PC-9 (cell line): ENCODE results near the gene ZNF41.

ENCODE experiments used
- EZH2 ChIP-seq: fragments of 200-600 bp; sonication (generic); IDR thresholded peaks from 2 replicates; pipeline ENCODE4 v1.8.0; 2017; ENCODE audit warnings: antibody characterized with exemption, low read depth
- TF ChIP-seq, protein P1 (sequence below): fragments of 200-600 bp; sonication (generic); conservative IDR thresholded peaks from 2 replicates; pipeline ENCODE4 v1.6.1; 2017; ENCODE audit warnings: mixed run types, antibody characterized with exemption, mild to moderate bottlenecking, moderate library complexity

- TF ChIP-seq, protein P1, sequence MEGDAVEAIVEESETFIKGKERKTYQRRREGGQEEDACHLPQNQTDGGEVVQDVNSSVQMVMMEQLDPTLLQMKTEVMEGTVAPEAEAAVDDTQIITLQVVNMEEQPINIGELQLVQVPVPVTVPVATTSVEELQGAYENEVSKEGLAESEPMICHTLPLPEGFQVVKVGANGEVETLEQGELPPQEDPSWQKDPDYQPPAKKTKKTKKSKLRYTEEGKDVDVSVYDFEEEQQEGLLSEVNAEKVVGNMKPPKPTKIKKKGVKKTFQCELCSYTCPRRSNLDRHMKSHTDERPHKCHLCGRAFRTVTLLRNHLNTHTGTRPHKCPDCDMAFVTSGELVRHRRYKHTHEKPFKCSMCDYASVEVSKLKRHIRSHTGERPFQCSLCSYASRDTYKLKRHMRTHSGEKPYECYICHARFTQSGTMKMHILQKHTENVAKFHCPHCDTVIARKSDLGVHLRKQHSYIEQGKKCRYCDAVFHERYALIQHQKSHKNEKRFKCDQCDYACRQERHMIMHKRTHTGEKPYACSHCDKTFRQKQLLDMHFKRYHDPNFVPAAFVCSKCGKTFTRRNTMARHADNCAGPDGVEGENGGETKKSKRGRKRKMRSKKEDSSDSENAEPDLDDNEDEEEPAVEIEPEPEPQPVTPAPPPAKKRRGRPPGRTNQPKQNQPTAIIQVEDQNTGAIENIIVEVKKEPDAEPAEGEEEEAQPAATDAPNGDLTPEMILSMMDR: no peak
- TF ChIP-seq EZH2: no peak
Observed at GRCh38 chrX:47484885-47485284, 1.9 kb upstream of the ZNF41 start.
